Measurements from ENCODE around the gene NCOA4.

DNA sequence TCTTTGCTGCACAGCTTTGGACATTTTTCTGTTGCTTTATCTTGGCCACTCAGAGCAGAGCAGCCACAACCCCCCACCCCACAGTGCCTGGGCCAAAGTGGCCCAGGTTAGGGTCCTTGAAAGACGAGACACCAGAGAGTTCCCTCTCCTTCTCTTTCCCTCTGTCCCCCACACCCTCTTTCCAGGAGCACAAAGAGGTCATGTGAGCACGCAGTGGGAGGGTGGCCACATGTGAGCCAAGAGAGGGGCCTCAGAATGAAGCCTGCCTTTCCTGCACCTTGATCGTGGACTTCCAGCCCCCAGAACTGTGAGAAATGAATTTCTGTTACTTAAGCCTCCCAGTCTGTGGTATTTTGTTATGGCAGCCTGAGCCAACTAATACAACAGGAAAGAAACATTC, 30.3 kb upstream of the NCOA4 start:
- TF ChIP-seq, protein P1, sequence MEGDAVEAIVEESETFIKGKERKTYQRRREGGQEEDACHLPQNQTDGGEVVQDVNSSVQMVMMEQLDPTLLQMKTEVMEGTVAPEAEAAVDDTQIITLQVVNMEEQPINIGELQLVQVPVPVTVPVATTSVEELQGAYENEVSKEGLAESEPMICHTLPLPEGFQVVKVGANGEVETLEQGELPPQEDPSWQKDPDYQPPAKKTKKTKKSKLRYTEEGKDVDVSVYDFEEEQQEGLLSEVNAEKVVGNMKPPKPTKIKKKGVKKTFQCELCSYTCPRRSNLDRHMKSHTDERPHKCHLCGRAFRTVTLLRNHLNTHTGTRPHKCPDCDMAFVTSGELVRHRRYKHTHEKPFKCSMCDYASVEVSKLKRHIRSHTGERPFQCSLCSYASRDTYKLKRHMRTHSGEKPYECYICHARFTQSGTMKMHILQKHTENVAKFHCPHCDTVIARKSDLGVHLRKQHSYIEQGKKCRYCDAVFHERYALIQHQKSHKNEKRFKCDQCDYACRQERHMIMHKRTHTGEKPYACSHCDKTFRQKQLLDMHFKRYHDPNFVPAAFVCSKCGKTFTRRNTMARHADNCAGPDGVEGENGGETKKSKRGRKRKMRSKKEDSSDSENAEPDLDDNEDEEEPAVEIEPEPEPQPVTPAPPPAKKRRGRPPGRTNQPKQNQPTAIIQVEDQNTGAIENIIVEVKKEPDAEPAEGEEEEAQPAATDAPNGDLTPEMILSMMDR (conservative IDR thresholded peaks at IDR 0.05; ENCODE audit: low read length): no peak
- TF ChIP-seq EZH2phosphoT487 (IDR thresholded peaks at IDR 0.05; ENCODE audit: borderline replicate concordance, low read depth, low read length): no peak
